PC-9 (cell line): Measurements from ENCODE around the gene CD22. TPM values are rescaled to one million over a fixed set of nuclear protein-coding genes. Genes with fewer than 3 reads are reported as not detected.

Source experiments
- BruUV-seq: library from RNA; stranded (reverse); fragments of 400-500 nt; replicated peaks from 2 replicates; lab custom pipeline; 2021; lab: Mats Ljungman, UMichigan
- CTCF ChIA-PET: fragments of 300-600 bp; sonication (Branson Sonifier 250); formaldehyde crosslinking; loops from one replicate; lab custom pipeline; 2022; ENCODE audit warnings: antibody characterized with exemption; lab: Charles Lee
- POLR2A ChIA-PET: fragments of 300-600 bp; sonication (Branson Sonifier 250); formaldehyde crosslinking; loops from one replicate; lab custom pipeline; 2022; ENCODE audit warnings: antibody characterized with exemption; ENCODE audit not compliant: unreplicated experiment; lab: Charles Lee
- DNase-seq, 2 experiments: peaks; one replicate each; pipeline versions ENCODE4 v3.0.0 to v3.0.0-alpha.2; 2015 to 2022; ENCODE audit warnings: mixed read lengths in 1 of 2
- H2AFZ ChIP-seq: fragments of 200-600 bp; sonication (generic); 2 replicates; pipeline ENCODE4 v1.8.1; 2017; ENCODE audit warnings: antibody characterized with exemption
- H3F3A ChIP-seq: fragments of 200-600 bp; sonication (generic); 2 replicates; pipeline ENCODE4 v1.8.1; 2017; ENCODE audit warnings: antibody characterized with exemption, mild to moderate bottlenecking, low read depth; ENCODE audit not compliant: insufficient read depth
- H3K27ac ChIP-seq: fragments of 200-600 bp; sonication (generic); 2 replicates; pipeline ENCODE4 v1.6.1; 2016; ENCODE audit warnings: mixed run types
- H3K27me3 ChIP-seq: fragments of 200-600 bp; sonication (generic); 2 replicates; pipeline ENCODE4 v1.6.1; 2016; ENCODE audit warnings: low read depth, mixed run types; ENCODE audit not compliant: insufficient read depth
- H3K36me3 ChIP-seq: fragments of 200-600 bp; sonication (generic); 2 replicates; pipeline ENCODE4 v1.6.1; 2016; ENCODE audit warnings: low read depth, mixed run types
- H3K4me1 ChIP-seq: fragments of 200-600 bp; sonication (generic); replicated peaks from 2 replicates; pipeline ENCODE4 v1.6.1; 2016; ENCODE audit warnings: mixed run types; ENCODE audit not compliant: insufficient read depth
- H3K4me2 ChIP-seq: fragments of 200-600 bp; sonication (generic); 2 replicates; pipeline ENCODE4 v1.6.1; 2017; ENCODE audit warnings: mixed run types
- H3K4me3 ChIP-seq: fragments of 200-600 bp; sonication (generic); 2 replicates; pipeline ENCODE4 v1.6.1; 2016; ENCODE audit warnings: mixed run types
- H3K79me2 ChIP-seq: fragments of 200-600 bp; sonication (generic); 2 replicates; pipeline ENCODE4 v1.6.1; 2017; ENCODE audit warnings: low read depth, mixed run types
- H3K9me2 ChIP-seq: fragments of 200-600 bp; sonication (generic); 2 replicates; pipeline ENCODE4 v1.8.1; 2017; ENCODE audit warnings: mild to moderate bottlenecking; ENCODE audit not compliant: insufficient read depth
- H3K9me3 ChIP-seq: fragments of 200-600 bp; sonication (generic); 2 replicates; pipeline ENCODE4 v1.8.1; 2016; ENCODE audit warnings: low read depth; ENCODE audit not compliant: insufficient read depth
- H4K20me1 ChIP-seq: fragments of 200-600 bp; sonication (generic); 2 replicates; pipeline ENCODE4 v1.8.1; 2017; ENCODE audit not compliant: insufficient read depth
- CTCF ChIP-seq: fragments of 200-600 bp; sonication (generic); conservative IDR thresholded peaks from 2 replicates; pipeline ENCODE4 v1.6.1; 2017; ENCODE audit warnings: mixed run types, antibody characterized with exemption, mild to moderate bottlenecking, moderate library complexity
- EZH2 ChIP-seq: fragments of 200-600 bp; sonication (generic); IDR thresholded peaks from 2 replicates; pipeline ENCODE4 v1.8.0; 2017; ENCODE audit warnings: antibody characterized with exemption, low read depth
- intact Hi-C: fragments of 100-400 bp; cut with micrococcal nuclease; formaldehyde crosslinking; loops from one replicate; pipeline ENCODE4 v1.10.0; 2022; ENCODE audit not compliant: unreplicated experiment
- total RNA-seq: library from RNA; stranded (reverse); gene quantifications from 2 replicates; pipeline ENCODE4 v1.2.3, GENCODE V29; 2021

The CD22 gene
- total RNA-seq, 1 experiment from 2014 or later, result 29.8 TPM

- ChIA-PET CTCF (no interaction called here), POLR2A (no interaction called here)
- no peaks in the 10 kb centered on the region for H3K4me1 ChIP-seq
- TF ChIP-seq CTCF (no peak), EZH2 (no peak)
- no peak for DNase-seq
- H3K4me3 ChIP-seq, result no peak overlapping the region
- intact Hi-C loops, result no loop called here
- H3F3A ChIP-seq, result no peaks in the 10 kb centered on the region
- peaks cover 42% of the 10 kb centered on the region for H3K36me3 ChIP-seq
- no peaks in the 10 kb centered on the region for H3K9me2 ChIP-seq
- peaks cover 6% of the 10 kb centered on the region; the same call in 1 of the 2 replicates for H4K20me1 ChIP-seq
- no peaks in the 10 kb centered on the region for H3K9me3 ChIP-seq
- BruUV-seq, result no TSS peak
- no peak overlapping the region for H3K4me2 ChIP-seq
- no peak overlapping the region for H2AFZ ChIP-seq
- no peaks in the 10 kb centered on the region for H3K27me3 ChIP-seq
- H3K79me2 ChIP-seq, result 0 out of 2 replicates have a peak, but pooled peaks cover 7% of the 10 kb centered on the region
- H3K27ac ChIP-seq, result no peak overlapping the region
Observed at GRCh38 chr19:35330475-35330874, 1.5 kb downstream of the CD22 start.

GRCh38 chr19:35331551-35332214 is 2.7 kb downstream of the CD22 start:
- no peaks in the 10 kb centered on the region for H3K9me2 ChIP-seq
- intact Hi-C loops, result no loop called here

GRCh38 chr19:35332817-35333216 is 3.8 kb downstream of the CD22 start:
- ChIA-PET CTCF (no interaction called here), POLR2A (interaction anchor here (0.5 kb wide), 1 partner anchor 166 kb away, joined by 4 read pairs; no protein-coding TSS in a partner anchor)
- no peak for DNase-seq
- no peak overlapping the region for H2AFZ ChIP-seq
- H3K4me2 ChIP-seq, result no peak overlapping the region
- TF ChIP-seq CTCF (no peak), EZH2 (no peak)
- H3K9me2 ChIP-seq, result no peaks in the 10 kb centered on the region
- no peak overlapping the region for H3K4me3 ChIP-seq
- intact Hi-C loops, result no loop called here
- H3K27me3 ChIP-seq, result no peaks in the 10 kb centered on the region
- no TSS peak for BruUV-seq
- H4K20me1 ChIP-seq, result peaks cover 10% of the 10 kb centered on the region; the same call in 1 of the 2 replicates
- no peaks in the 10 kb centered on the region for H3K9me3 ChIP-seq
- no peak overlapping the region for H3K27ac ChIP-seq
- peaks cover 37% of the 10 kb centered on the region for H3K36me3 ChIP-seq
- no peaks in the 10 kb centered on the region for H3F3A ChIP-seq
- no peaks in the 10 kb centered on the region for H3K79me2 ChIP-seq
- no peaks in the 10 kb centered on the region for H3K4me1 ChIP-seq

More at GRCh38 chr19:35331551-35332214, 2.7 kb downstream of the CD22 start:
- TF ChIP-seq EZH2, result no peak
- POLR2A ChIA-PET, result no interaction called here
- H3K9me3 ChIP-seq, result no peaks in the 10 kb centered on the region
- peaks cover 47% of the 10 kb centered on the region for H3K36me3 ChIP-seq
- BruUV-seq, result no TSS peak
- H3K4me2 ChIP-seq, result no peak overlapping the region
- no peak overlapping the region for H3K27ac ChIP-seq
- H2AFZ ChIP-seq, result no peak overlapping the region
- CTCF ChIA-PET, result no interaction called here
- no peak overlapping the region for H3K4me3 ChIP-seq
- DNase-seq, result no peak
- no peaks in the 10 kb centered on the region for H3K4me1 ChIP-seq
- H4K20me1 ChIP-seq, result peaks cover 10% of the 10 kb centered on the region; the same call in 1 of the 2 replicates
- no peaks in the 10 kb centered on the region for H3K27me3 ChIP-seq
- no peaks in the 10 kb centered on the region for H3F3A ChIP-seq
- H3K79me2 ChIP-seq, result no peaks in the 10 kb centered on the region
